Liver (tissue), 3 donors: ENCODE measurements around the gene MKNK2.
A peak's percentile ranks its signal among the peaks of the same experiment; 100 is the strongest.
"Not testable (repeated sequence)": the region's sequence is repeated elsewhere in the genome, so short reads cannot be mapped to it uniquely, and the experiment has no call there.

Experiments used
- GABPA ChIP-seq, 2 donors: IDR thresholded peaks in 1 of 2; conservative IDR thresholded peaks in 1 of 2; 2 replicates each; pipeline ENCODE4 v1.6.1; 2016; ENCODE audit warnings: antibody characterized with exemption in 2 of 2, mild to moderate bottlenecking in 1 of 2, moderate library complexity in 1 of 2
- HNF4A ChIP-seq, 2 donors: conservative IDR thresholded peaks; 2 replicates each; pipeline ENCODE4 v1.6.1; 2016; ENCODE audit warnings: antibody characterized with exemption in 2 of 2, mild to moderate bottlenecking in 2 of 2
- JUND ChIP-seq, 2 donors: IDR thresholded peaks; 2 replicates each; pipeline ENCODE4 v1.6.1; 2016; ENCODE audit warnings: antibody characterized with exemption in 2 of 2
- MAX ChIP-seq: IDR thresholded peaks from 2 replicates; pipeline ENCODE4 v1.6.1; 2016; ENCODE audit warnings: antibody characterized with exemption
- RAD21 ChIP-seq, 2 donors: IDR thresholded peaks; 2 replicates each; pipeline ENCODE4 v1.6.1; 2016; ENCODE audit warnings: antibody characterized with exemption in 2 of 2, mild to moderate bottlenecking in 2 of 2
- REST ChIP-seq: IDR thresholded peaks from 2 replicates; pipeline ENCODE4 v1.6.1; 2016; ENCODE audit warnings: antibody characterized with exemption, mild to moderate bottlenecking
- RXRA ChIP-seq, 2 donors: IDR thresholded peaks; 2 replicates each; pipeline ENCODE4 v1.6.1; 2017 to 2018; ENCODE audit warnings: antibody characterized with exemption in 2 of 2, mild to moderate bottlenecking in 1 of 2
- SP1 ChIP-seq: IDR thresholded peaks from 2 replicates; pipeline ENCODE4 v1.6.1; 2018; ENCODE audit warnings: antibody characterized with exemption, mild to moderate bottlenecking
- YY1 ChIP-seq: IDR thresholded peaks from 2 replicates; pipeline ENCODE4 v1.6.1; 2016; ENCODE audit warnings: antibody characterized with exemption, mild to moderate bottlenecking
- ZBTB33 ChIP-seq: IDR thresholded peaks from 2 replicates; pipeline ENCODE4 v1.6.1; 2016; ENCODE audit warnings: antibody characterized with exemption
- TF ChIP-seq, protein P1 (sequence below): fragments of 150-350 bp; IDR thresholded peaks from 2 replicates; pipeline ENCODE4 v1.5.1; 2017; ENCODE audit warnings: improper control_type of control experiment, low read depth, low read length; ENCODE audit not compliant: missing input control
- TF ChIP-seq, protein P2 (sequence below): IDR thresholded peaks from 2 replicates; pipeline ENCODE4 v1.6.1; 2016; ENCODE audit warnings: antibody characterized with exemption
- donor health status: healthy.
- donor health status: healthy.

- TF ChIP-seq, protein P1, sequence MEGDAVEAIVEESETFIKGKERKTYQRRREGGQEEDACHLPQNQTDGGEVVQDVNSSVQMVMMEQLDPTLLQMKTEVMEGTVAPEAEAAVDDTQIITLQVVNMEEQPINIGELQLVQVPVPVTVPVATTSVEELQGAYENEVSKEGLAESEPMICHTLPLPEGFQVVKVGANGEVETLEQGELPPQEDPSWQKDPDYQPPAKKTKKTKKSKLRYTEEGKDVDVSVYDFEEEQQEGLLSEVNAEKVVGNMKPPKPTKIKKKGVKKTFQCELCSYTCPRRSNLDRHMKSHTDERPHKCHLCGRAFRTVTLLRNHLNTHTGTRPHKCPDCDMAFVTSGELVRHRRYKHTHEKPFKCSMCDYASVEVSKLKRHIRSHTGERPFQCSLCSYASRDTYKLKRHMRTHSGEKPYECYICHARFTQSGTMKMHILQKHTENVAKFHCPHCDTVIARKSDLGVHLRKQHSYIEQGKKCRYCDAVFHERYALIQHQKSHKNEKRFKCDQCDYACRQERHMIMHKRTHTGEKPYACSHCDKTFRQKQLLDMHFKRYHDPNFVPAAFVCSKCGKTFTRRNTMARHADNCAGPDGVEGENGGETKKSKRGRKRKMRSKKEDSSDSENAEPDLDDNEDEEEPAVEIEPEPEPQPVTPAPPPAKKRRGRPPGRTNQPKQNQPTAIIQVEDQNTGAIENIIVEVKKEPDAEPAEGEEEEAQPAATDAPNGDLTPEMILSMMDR = not testable (repeated sequence)
- not testable (repeated sequence) for TF ChIP-seq REST; YY1; GABPA (IDR thresholded peaks at IDR 0.05 in 1 of 2, conservative IDR thresholded peaks at IDR 0.05 in 1 of 2); MAX; SP1; RAD21 (IDR thresholded peaks at IDR 0.05); ZBTB33
- TF ChIP-seq, protein P2, sequence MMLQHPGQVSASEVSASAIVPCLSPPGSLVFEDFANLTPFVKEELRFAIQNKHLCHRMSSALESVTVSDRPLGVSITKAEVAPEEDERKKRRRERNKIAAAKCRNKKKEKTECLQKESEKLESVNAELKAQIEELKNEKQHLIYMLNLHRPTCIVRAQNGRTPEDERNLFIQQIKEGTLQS = not testable (repeated sequence)
- TF ChIP-seq JUND (IDR thresholded peaks at IDR 0.05) (peak in 1 of 2 donors; percentile 81), RXRA (IDR thresholded peaks at IDR 0.05) (peak in 1 of 2 donors; percentile 61), HNF4A (conservative IDR thresholded peaks at IDR 0.05) (peak; percentile 61 to 67)
Observed at GRCh38 chr19:2086695-2087620, 35.9 kb upstream of the MKNK2 start.
